ENCODE measurements around the gene IL1RAP. TPM values are rescaled to one million over a fixed set of nuclear protein-coding genes. Genes with fewer than 3 reads are reported as not detected.

IL1RAP gene
- total and polyA plus RNA-seq, 2 donors (not counting 3 experiments of a cell fraction or from before 2014, with no cell fraction given), result 4.3 to 9.2 TPM

DNA sequence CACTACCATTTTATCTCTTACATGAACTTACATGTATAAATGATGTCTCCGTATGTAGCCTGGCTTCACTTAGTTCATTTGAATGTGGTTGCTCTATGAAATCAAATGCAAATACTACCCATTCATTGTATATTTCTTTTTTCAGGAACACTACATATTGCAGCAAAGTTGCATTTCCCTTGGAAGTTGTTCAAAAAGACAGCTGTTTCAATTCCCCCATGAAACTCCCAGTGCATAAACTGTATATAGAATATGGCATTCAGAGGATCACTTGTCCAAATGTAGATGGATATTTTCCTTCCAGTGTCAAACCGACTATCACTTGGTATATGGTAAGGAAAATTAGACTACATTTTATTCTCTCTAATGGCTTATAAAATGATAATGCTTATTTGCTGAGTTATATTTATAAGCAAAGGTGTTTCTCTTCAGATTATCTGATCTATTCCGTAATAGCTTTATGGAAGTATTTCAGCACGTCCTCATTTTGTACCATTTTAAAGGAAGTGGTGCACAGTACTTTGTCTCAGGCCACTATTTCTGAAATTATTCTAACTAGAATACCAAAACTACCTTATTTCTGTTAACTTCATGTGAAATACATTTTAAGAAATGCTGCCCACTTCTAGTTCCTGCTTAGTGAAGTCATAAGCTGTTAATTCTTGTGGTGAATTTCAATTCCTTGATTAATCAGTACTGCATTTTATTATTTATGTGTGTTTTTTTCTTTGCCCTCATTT is 95.1 kb downstream of the IL1RAP start:
- intact Hi-C loops (cut with micrococcal nuclease) (no loop called here), dilution Hi-C loops (cut with MboI; ENCODE audit: extremely low pct_ligation_motif_present, low sequenced_read_pairs) (no loop called here)
- Histone ChIP-seq H3K4me3 (replicated peaks in 1 of 3; ENCODE audit: insufficient read depth in 1 of 3, low read depth in 1 of 3, low read length in 3 of 3) (no peak overlapping the region), H3K4me1 (ENCODE audit: control insufficient read depth, extremely low read depth, insufficient read depth, low read length) (no peaks in the 10 kb centered on the region), H3K9me1 (replicated peaks; ENCODE audit: control insufficient read depth, extremely low read depth, insufficient read depth, low read length) (no peaks in the 10 kb centered on the region), H3K9me3 (replicated peaks; ENCODE audit: control insufficient read depth, insufficient read depth, low read length) (no peaks in the 10 kb centered on the region), H4K20me1 (replicated peaks; ENCODE audit: control insufficient read depth, extremely low read depth, insufficient read depth, low read length) (no peaks in the 10 kb centered on the region), H3K4me2 (ENCODE audit: insufficient read depth, low read length) (no peak overlapping the region), H2AFZ (ENCODE audit: low read depth, low read length) (no peak overlapping the region), H3K27me3 (ENCODE audit: control insufficient read depth in 2 of 2, insufficient read depth in 2 of 2, low read length in 2 of 2) (no peaks in the 10 kb centered on the region), H3K36me3 (ENCODE audit: control insufficient read depth in 2 of 2, extremely low read depth in 1 of 2, insufficient read depth in 2 of 2, low read length in 2 of 2) (no peaks in the 10 kb centered on the region), H3K9ac (replicated peaks; ENCODE audit: extremely low read depth, insufficient read depth, low read length) (no peak overlapping the region), H3K79me2 (ENCODE audit: control insufficient read depth, insufficient read depth, low read length) (no peaks in the 10 kb centered on the region), H3K27ac (ENCODE audit: insufficient read depth, low read depth, low read length) (no peak overlapping the region)
- BruUV-seq (replicated peaks), result no TSS peak
- ChIA-PET CTCF (interaction anchor here (1.8 kb wide), 1 partner anchor 9 kb away, joined by 7 read pairs; no protein-coding TSS in a partner anchor), POLR2A (no interaction called here)
- no peak for TF ChIP-seq EZH2 (IDR thresholded peaks at IDR 0.05; ENCODE audit: borderline replicate concordance, low read depth, low read length, severe bottlenecking)
- FAIRE-seq (no peak), DNase-seq (ENCODE audit: low read depth, low spot score) (no peak)

GRCh38 chr3:190614226-190615059 is 100.6 kb downstream of the IL1RAP start:
- Histone ChIP-seq H3K9me1 (replicated peaks; ENCODE audit: control insufficient read depth, extremely low read depth, insufficient read depth, low read length) (no peaks in the 10 kb centered on the region), H3K4me1 (ENCODE audit: control insufficient read depth, extremely low read depth, insufficient read depth, low read length) (peaks cover 7% of the 10 kb centered on the region), H3K27ac (ENCODE audit: insufficient read depth, low read depth, low read length) (no peak overlapping the region), H3K79me2 (ENCODE audit: control insufficient read depth, insufficient read depth, low read length) (no peaks in the 10 kb centered on the region), H2AFZ (ENCODE audit: low read depth, low read length) (no peak overlapping the region), H3K4me2 (ENCODE audit: insufficient read depth, low read length) (no peak overlapping the region), H3K27me3 (ENCODE audit: control insufficient read depth in 2 of 2, insufficient read depth in 2 of 2, low read length in 2 of 2) (no peaks in the 10 kb centered on the region), H4K20me1 (replicated peaks; ENCODE audit: control insufficient read depth, extremely low read depth, insufficient read depth, low read length) (no peaks in the 10 kb centered on the region), H3K4me3 (replicated peaks in 1 of 3; ENCODE audit: insufficient read depth in 1 of 3, low read depth in 1 of 3, low read length in 3 of 3) (no peak overlapping the region), H3K9ac (replicated peaks; ENCODE audit: extremely low read depth, insufficient read depth, low read length) (no peak overlapping the region), H3K36me3 (ENCODE audit: control insufficient read depth in 2 of 2, extremely low read depth in 1 of 2, insufficient read depth in 2 of 2, low read length in 2 of 2) (no peaks in the 10 kb centered on the region), H3K9me3 (replicated peaks; ENCODE audit: control insufficient read depth, insufficient read depth, low read length) (no peaks in the 10 kb centered on the region)
- intact Hi-C loops (cut with micrococcal nuclease), result no loop called here
- FAIRE-seq (no peak), DNase-seq (ENCODE audit: low read depth, low spot score) (no peak)
- dilution Hi-C loops (cut with MboI; ENCODE audit: extremely low pct_ligation_motif_present, low sequenced_read_pairs), result no loop called here
- POLR2A ChIA-PET, result no interaction called here
- TF ChIP-seq GATA2 (IDR thresholded peaks at IDR 0.05; ENCODE audit: insufficient read depth, insufficient read length, low read depth, low read length) (no peak), JUN (IDR thresholded peaks at IDR 0.05; ENCODE audit: borderline replicate concordance, insufficient read depth, insufficient read length, low read depth) (no peak), FOS (IDR thresholded peaks at IDR 0.05; ENCODE audit: borderline replicate concordance, insufficient read depth, low read length) (no peak), MYC (IDR thresholded peaks at IDR 0.05; ENCODE audit: low read depth, low read length) (no peak), POLR2A (IDR thresholded peaks at IDR 0.05; ENCODE audit: low read depth, low read length) (no peak), EZH2 (IDR thresholded peaks at IDR 0.05; ENCODE audit: borderline replicate concordance, low read depth, low read length, severe bottlenecking) (no peak), POLR2AphosphoS5 (IDR thresholded peaks at IDR 0.05; ENCODE audit: insufficient read depth, low read depth, low read length) (no peak)
- TF ChIP-seq, protein P1, sequence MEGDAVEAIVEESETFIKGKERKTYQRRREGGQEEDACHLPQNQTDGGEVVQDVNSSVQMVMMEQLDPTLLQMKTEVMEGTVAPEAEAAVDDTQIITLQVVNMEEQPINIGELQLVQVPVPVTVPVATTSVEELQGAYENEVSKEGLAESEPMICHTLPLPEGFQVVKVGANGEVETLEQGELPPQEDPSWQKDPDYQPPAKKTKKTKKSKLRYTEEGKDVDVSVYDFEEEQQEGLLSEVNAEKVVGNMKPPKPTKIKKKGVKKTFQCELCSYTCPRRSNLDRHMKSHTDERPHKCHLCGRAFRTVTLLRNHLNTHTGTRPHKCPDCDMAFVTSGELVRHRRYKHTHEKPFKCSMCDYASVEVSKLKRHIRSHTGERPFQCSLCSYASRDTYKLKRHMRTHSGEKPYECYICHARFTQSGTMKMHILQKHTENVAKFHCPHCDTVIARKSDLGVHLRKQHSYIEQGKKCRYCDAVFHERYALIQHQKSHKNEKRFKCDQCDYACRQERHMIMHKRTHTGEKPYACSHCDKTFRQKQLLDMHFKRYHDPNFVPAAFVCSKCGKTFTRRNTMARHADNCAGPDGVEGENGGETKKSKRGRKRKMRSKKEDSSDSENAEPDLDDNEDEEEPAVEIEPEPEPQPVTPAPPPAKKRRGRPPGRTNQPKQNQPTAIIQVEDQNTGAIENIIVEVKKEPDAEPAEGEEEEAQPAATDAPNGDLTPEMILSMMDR (IDR thresholded peaks at IDR 0.05; ENCODE audit: extremely low read depth in 1 of 2, insufficient read depth in 1 of 2, low read depth in 1 of 2, low read length in 2 of 2), result no peak
- TF ChIP-seq, protein P2, sequence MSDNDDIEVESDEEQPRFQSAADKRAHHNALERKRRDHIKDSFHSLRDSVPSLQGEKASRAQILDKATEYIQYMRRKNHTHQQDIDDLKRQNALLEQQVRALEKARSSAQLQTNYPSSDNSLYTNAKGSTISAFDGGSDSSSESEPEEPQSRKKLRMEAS (IDR thresholded peaks at IDR 0.05; ENCODE audit: insufficient read depth, insufficient read length), result no peak
- CTCF ChIA-PET, result interaction anchor here (1.0 kb wide), 1 partner anchor 8 kb away, joined by 5 read pairs; no protein-coding TSS in a partner anchor
- no TSS peak for BruUV-seq (replicated peaks)

Data from endothelial cell of umbilical vein (primary cell).